Mesendoderm (in vitro differentiated cells): ENCODE results near the gene C2orf72.
A peak's percentile ranks its signal among the peaks of the same experiment; 100 is the strongest.

Experiments used
- DNase-seq: peaks from one replicate; pipeline ENCODE4 v3.0.0; 2013
- H2AK5ac ChIP-seq: 2 replicates; pipeline ENCODE4 v1.6.1; 2013; ENCODE audit warnings: low read length, inconsistent platforms
- H2BK120ac ChIP-seq: 2 replicates; pipeline ENCODE4 v1.6.1; 2013; ENCODE audit warnings: low read depth, mild to moderate bottlenecking, low read length, moderate library complexity, mixed read lengths
- H2BK15ac ChIP-seq: replicated peaks from 2 replicates; pipeline ENCODE4 v1.6.1; 2013; ENCODE audit warnings: low read depth, mild to moderate bottlenecking, moderate library complexity
- H2BK5ac ChIP-seq: 2 replicates; pipeline ENCODE4 v1.6.1; 2013; ENCODE audit warnings: low read length, inconsistent platforms
- H3K18ac ChIP-seq: 2 replicates; pipeline ENCODE4 v1.6.1; 2013; ENCODE audit warnings: mild to moderate bottlenecking, low read length, mixed read lengths
- H3K23ac ChIP-seq: one replicate; pipeline ENCODE4 v1.6.1; 2013; ENCODE audit warnings: low read length
- H3K27ac ChIP-seq: 2 replicates; pipeline ENCODE4 v1.5.1; 2013; ENCODE audit warnings: low read depth, mild to moderate bottlenecking, inconsistent platforms, low read length, moderate library complexity
- H3K27me3 ChIP-seq: 2 replicates; pipeline ENCODE4 v1.6.1; 2013; ENCODE audit warnings: low read length, control low read depth, mild to moderate bottlenecking, inconsistent platforms; ENCODE audit not compliant: insufficient read depth, poor library complexity
- H3K36me3 ChIP-seq: 2 replicates; pipeline ENCODE4 v1.6.1; 2013; ENCODE audit warnings: low read length, inconsistent platforms; ENCODE audit not compliant: control insufficient read depth, insufficient read depth
- H3K4ac ChIP-seq: one replicate; pipeline ENCODE4 v1.6.1; 2013; ENCODE audit warnings: low read depth, mild to moderate bottlenecking, low read length, moderate library complexity
- H3K4me1 ChIP-seq: 2 replicates; pipeline ENCODE4 v1.6.1; 2013; ENCODE audit warnings: low read depth, low read length, inconsistent platforms; ENCODE audit not compliant: control insufficient read depth
- H3K4me2 ChIP-seq: 2 replicates; pipeline ENCODE4 v1.6.1; 2013; ENCODE audit warnings: low read length
- H3K4me3 ChIP-seq: 2 replicates; pipeline ENCODE4 v1.5.1; 2013; ENCODE audit warnings: mild to moderate bottlenecking, low read length
- H3K56ac ChIP-seq: one replicate; pipeline ENCODE4 v1.6.1; 2013; ENCODE audit warnings: low read length
- H3K79me1 ChIP-seq: 2 replicates; pipeline ENCODE4 v1.6.1; 2013; ENCODE audit warnings: low read length, inconsistent platforms
- H3K79me2 ChIP-seq: 2 replicates; pipeline ENCODE4 v1.6.1; 2013; ENCODE audit warnings: mild to moderate bottlenecking, low read length; ENCODE audit not compliant: control insufficient read depth, insufficient read depth
- H3K9ac ChIP-seq: 2 replicates; pipeline ENCODE4 v1.6.1; 2013; ENCODE audit warnings: low read length, inconsistent platforms
- H4K5ac ChIP-seq: one replicate; pipeline ENCODE4 v1.6.1; 2013; ENCODE audit warnings: low read length
- H4K8ac ChIP-seq: one replicate; pipeline ENCODE4 v1.6.1; 2013; ENCODE audit warnings: low read depth, mild to moderate bottlenecking, control low read depth, low read length, moderate library complexity
- WGBS: extraction: QIAGEN DNeasy Blood & Tissue Kit; methylation state at CpG from one replicate; pipeline ENCODE4 v1.1.7; 2013; ENCODE audit warnings: low lambda C conversion rate, missing lambda C conversion rate; ENCODE audit not compliant: insufficient coverage; ENCODE audit errors: extremely low coverage; 5-methylcytosine and 5-hydroxymethylcytosine counted together

C2orf72 gene

DNA sequence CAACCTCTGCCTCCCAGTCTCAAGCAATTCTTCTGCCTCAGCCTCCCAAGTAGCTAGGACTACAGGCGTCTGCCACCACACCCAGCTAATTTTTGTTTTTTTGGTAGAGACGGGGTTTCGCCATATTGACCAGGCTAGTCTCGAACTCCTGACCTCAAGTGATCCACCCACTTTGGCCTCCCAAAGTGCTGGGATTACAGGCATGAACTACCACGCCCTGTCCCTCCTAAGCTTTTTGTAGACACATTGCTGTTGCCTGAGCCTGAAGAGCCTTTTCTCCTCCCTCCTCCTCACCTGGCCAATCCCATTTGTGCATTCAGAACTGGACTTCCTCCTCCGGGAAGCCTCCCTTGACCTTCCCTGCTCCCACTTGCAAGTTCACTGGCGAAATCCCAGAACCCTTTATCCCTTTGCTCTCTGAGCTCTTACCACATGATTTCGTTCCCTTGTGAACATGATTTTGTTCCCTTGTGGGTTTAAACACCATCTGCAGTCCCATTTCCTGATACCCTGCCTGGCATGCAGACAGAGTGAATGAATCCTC, 2.6 kb downstream of the C2orf72 start:
- H3K9ac ChIP-seq, result no peak overlapping the region
- no peak overlapping the region for H3K18ac ChIP-seq
- H2BK15ac ChIP-seq, result no peak overlapping the region
- no peak overlapping the region for H2AK5ac ChIP-seq
- no peak overlapping the region for H3K23ac ChIP-seq
- H3K27me3 ChIP-seq, result peaks cover 21% of the 10 kb centered on the region
- no peaks in the 10 kb centered on the region for H3K36me3 ChIP-seq
- WGBS, result no CpG with 5 or more reads among the region's 8 CpGs
- no peak for DNase-seq
- no peak overlapping the region for H4K5ac ChIP-seq
- no peak overlapping the region for H3K4me3 ChIP-seq
- no peaks in the 10 kb centered on the region for H3K79me2 ChIP-seq
- H2BK120ac ChIP-seq, result no peak overlapping the region
- no peak overlapping the region for H3K56ac ChIP-seq
- no peak overlapping the region for H3K4me2 ChIP-seq
- no peak overlapping the region for H3K27ac ChIP-seq
- no peak overlapping the region for H3K4ac ChIP-seq
- H3K4me1 ChIP-seq, result no peaks in the 10 kb centered on the region
- no peak overlapping the region for H2BK5ac ChIP-seq
- H4K8ac ChIP-seq, result no peak overlapping the region
- H3K79me1 ChIP-seq, result no peaks in the 10 kb centered on the region

DNA sequence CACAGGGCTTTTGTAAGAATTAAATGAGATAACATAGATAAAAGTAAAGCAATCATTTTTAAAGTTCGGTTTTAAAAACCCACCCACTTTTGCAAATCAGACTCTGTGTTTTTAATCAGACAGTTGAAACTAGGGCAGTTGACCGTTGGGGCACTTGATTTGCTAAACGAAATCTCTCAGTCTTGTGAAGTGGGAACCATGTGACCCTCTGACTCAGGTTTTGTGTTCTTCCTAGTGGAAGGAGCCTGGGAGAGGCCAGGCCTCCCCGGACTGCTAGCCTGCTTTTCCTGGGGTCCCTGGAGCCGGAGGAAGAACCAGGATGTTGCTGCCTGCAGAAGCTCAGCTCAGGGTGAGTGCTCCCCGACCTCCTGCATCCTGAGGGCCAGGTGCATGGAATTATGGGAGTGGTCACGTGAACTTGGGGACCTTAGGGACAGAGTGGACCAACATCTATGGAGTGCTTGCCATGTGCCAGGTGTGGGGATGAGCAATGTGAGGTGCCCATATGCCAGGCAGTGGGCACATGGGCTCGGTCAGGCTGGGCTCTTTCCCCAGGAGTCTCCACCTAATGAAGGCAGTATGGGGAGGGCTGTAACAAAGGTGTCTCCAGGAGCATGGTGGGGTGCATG, 3.9 kb downstream of the C2orf72 start:
- Histone ChIP-seq H2BK15ac (no peak overlapping the region), H3K27me3 (peaks cover 18% of the 10 kb centered on the region)
- no CpG with 5 or more reads among the region's 8 CpGs for WGBS

DNA sequence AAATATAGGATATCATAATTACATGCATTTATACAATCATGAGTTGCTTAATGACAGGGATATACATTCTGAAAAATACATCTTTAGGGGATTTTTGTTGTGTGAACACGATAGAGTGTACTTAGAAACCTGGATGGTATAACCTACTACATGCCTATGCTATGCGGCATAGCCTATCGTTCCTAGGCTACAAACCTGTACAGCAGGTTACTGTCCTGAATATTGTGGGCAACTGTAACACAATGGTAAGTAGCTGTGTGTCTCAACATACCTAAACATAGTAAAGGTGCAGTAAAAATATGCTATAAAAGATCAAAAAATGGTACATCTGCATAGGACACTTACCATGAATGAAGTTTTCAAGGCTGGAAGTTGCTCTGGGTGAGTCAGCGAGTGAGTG, 6.5 kb downstream of the C2orf72 start:
- no peak overlapping the region for H3K4me3 ChIP-seq
- no peak for DNase-seq
- no peak overlapping the region for H3K4me2 ChIP-seq
- H3K18ac ChIP-seq, result no peak overlapping the region
- H3K27ac ChIP-seq, result no peak overlapping the region
- no peaks in the 10 kb centered on the region for H3K79me2 ChIP-seq
- no peak overlapping the region for H4K5ac ChIP-seq
- no peak overlapping the region for H4K8ac ChIP-seq
- H3K56ac ChIP-seq, result no peak overlapping the region
- no peak overlapping the region for H2BK5ac ChIP-seq
- H3K27me3 ChIP-seq, result peaks cover 3% of the 10 kb centered on the region
- H3K9ac ChIP-seq, result no peak overlapping the region
- no CpG with 5 or more reads among the region's 4 CpGs for WGBS
- no peak overlapping the region for H2BK15ac ChIP-seq
- no peak overlapping the region for H2BK120ac ChIP-seq
- H3K36me3 ChIP-seq, result no peaks in the 10 kb centered on the region
- no peak overlapping the region for H3K4ac ChIP-seq
- H3K4me1 ChIP-seq, result no peaks in the 10 kb centered on the region
- H3K79me1 ChIP-seq, result no peaks in the 10 kb centered on the region
- no peak overlapping the region for H2AK5ac ChIP-seq
- H3K23ac ChIP-seq, result no peak overlapping the region

More for the DNA sequence above, 3.9 kb downstream of the C2orf72 start:
- Histone ChIP-seq H3K79me1 (no peaks in the 10 kb centered on the region), H3K4me3 (no peak overlapping the region), H2BK120ac (no peak overlapping the region), H3K27ac (no peak overlapping the region), H3K18ac (no peak overlapping the region), H3K23ac (no peak overlapping the region), H3K4me1 (no peaks in the 10 kb centered on the region), H4K5ac (no peak overlapping the region), H3K4ac (no peak overlapping the region), H3K79me2 (no peaks in the 10 kb centered on the region), H2BK5ac (no peak overlapping the region), H3K36me3 (no peaks in the 10 kb centered on the region), H2AK5ac (no peak overlapping the region), H3K56ac (no peak overlapping the region), H4K8ac (no peak overlapping the region), H3K4me2 (no peak overlapping the region), H3K9ac (no peak overlapping the region)
- DNase-seq, result no peak

DNA sequence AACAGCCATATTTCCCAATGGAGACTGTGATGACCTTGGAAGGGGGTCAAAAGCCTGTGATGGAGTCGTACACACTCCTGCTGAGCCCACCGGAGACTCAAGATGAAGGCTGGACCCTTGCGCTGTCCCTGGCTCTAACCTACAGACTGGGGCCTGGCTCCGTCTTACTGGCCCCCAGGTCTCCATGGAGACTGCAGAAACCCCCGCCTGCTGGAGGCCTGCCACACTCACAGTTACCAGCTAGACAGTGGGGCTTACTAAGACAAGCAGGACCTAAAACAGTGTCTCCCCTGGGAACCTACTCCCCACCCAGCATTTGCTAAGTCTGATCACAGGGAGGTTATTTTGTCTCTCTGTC, 9.6 kb downstream of the C2orf72 start:
- H3K79me2 ChIP-seq, result no peaks in the 10 kb centered on the region
- no peaks in the 10 kb centered on the region for H3K27me3 ChIP-seq
- no CpG with 5 or more reads among the region's 5 CpGs for WGBS

DNA sequence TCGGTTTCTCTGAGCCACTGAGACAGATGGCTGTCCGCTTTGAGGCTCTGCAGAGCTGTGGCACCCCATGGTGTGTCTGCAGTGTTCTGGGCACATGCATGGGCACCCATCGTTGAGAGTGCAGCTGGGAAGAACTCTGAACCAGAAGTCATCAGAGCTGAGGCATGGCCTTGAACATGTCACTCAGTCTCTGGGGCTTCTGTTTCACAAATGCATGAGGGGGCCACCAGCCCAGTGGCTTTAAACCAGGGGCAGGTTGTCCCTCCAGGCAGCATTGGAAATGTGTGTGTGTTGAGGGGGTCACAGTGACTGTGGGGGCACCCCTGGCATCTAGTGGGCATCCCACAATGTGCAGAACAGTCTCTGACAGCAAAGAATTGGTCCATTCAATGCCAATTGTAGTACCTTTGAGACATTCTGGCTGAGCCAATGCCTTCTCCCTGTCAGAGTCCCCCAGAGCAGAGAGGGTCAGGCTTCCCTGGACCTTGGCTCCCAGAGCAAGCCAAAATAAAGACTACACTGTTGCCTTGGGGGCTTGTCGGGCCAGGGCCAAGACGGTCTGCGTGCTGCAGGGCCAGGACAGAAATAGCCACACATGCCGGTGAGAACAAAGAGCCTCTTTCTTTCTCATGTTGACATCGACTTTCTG, 10.1 kb downstream of the C2orf72 start:
- Histone ChIP-seq H3K36me3 (no peaks in the 10 kb centered on the region), H2BK120ac (no peak overlapping the region), H3K4me3 (no peak overlapping the region), H3K9ac (no peak overlapping the region), H2BK5ac (no peak overlapping the region), H2BK15ac (no peak overlapping the region), H4K8ac (no peak overlapping the region), H3K27me3 (peaks cover 1% of the 10 kb centered on the region), H4K5ac (no peak overlapping the region), H3K79me2 (no peaks in the 10 kb centered on the region), H3K4me1 (peaks cover 2% of the 10 kb centered on the region), H3K4me2 (no peak overlapping the region), H3K27ac (no peak overlapping the region), H3K18ac (no peak overlapping the region), H3K79me1 (no peaks in the 10 kb centered on the region), H2AK5ac (no peak overlapping the region), H3K4ac (no peak overlapping the region), H3K56ac (no peak overlapping the region), H3K23ac (peak overlapping the region; percentile 89)
- no peak for DNase-seq
- WGBS, result no CpG with 5 or more reads among the region's 8 CpGs

More for the DNA sequence above, 9.6 kb downstream of the C2orf72 start:
- no peaks in the 10 kb centered on the region for H3K79me1 ChIP-seq
- no peak overlapping the region for H3K4ac ChIP-seq
- H3K4me1 ChIP-seq, result no peaks in the 10 kb centered on the region
- H4K5ac ChIP-seq, result no peak overlapping the region
- no peaks in the 10 kb centered on the region for H3K36me3 ChIP-seq
- no peak overlapping the region for H3K9ac ChIP-seq
- H2BK5ac ChIP-seq, result no peak overlapping the region
- H3K4me3 ChIP-seq, result no peak overlapping the region
- no peak overlapping the region for H3K18ac ChIP-seq
- DNase-seq, result no peak
- H4K8ac ChIP-seq, result no peak overlapping the region
- no peak overlapping the region for H2AK5ac ChIP-seq
- no peak overlapping the region for H3K56ac ChIP-seq
- no peak overlapping the region for H2BK15ac ChIP-seq
- H3K4me2 ChIP-seq, result no peak overlapping the region
- H2BK120ac ChIP-seq, result no peak overlapping the region
- no peak overlapping the region for H3K27ac ChIP-seq
- H3K23ac ChIP-seq, result no peak overlapping the region
